ENCODE data around the gene DPF3.

DNA sequence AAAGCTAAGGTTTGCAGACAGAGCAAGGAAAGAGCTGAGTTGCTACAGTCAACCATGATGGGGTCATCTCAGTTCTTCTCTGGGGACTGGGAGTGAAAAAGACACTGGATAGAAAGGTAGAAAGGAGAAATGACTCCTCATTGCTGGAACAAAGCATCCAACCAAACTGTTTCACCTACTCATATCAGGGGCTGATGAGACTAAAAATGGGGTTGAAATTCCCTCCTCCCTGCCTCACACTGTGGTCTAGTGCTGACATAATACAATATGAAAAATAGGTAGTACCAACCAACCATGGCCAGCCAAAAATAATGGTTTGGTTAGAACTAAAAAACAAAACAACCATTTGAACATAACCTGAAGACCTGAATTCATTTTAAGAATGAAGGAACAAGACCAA, 220.7 kb downstream of the DPF3 start:
- TF ChIP-seq EZH2 (IDR thresholded peaks at IDR 0.05; ENCODE audit: insufficient read depth, poor library complexity, severe bottlenecking) (no peak), EZH2phosphoT487 (IDR thresholded peaks at IDR 0.05; ENCODE audit: insufficient read depth, low read depth) (no peak)

All from GM23248 (cell line).